GM19035 (cell line): Measurements from ENCODE around the gene EEF2.

ENCODE experiments used
- ATAC-seq: cut with Tn5 transposase; IDR thresholded peaks from one replicate; pipeline ENCODE4 v1.9.1; 2021; ENCODE audit not compliant: unreplicated experiment

Gene EEF2

DNA sequence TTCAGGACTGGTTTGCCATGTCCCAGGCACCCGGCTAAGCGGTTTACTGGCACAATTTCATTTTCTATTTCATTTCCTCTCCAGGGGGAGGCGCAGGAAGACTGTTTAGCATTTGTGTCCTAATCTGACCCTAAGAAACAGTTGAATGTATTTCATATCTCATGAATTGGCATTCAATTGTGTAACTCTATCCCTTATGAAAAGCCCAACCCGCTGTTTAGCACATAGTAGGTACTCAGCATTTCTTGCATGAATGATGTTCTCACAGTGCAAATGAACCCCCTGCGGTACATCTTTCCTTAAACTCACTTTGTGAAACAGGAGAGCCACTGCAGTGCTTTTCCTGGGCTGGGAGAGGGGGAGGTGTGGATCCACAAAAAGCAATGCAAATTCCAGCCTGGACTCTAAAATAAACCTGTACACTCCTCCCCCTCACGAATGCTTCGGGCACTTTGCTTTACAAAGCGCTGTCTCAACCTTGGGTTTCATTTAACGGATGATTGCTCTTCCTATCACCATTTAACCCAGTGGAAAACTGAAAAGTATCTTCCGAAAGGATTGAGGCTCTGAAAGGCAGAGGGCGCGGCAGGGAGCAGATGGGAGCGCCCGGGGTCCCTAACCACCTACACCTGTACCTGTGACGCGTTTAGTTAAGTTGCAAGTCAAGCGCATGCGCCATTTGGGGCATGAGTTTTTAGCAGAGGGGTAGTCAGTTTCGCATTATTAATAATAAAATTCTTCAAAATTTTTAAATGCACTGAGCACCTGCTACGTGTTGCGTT is 1.2 kb upstream of the EEF2 start:
- no peak for ATAC-seq

DNA sequence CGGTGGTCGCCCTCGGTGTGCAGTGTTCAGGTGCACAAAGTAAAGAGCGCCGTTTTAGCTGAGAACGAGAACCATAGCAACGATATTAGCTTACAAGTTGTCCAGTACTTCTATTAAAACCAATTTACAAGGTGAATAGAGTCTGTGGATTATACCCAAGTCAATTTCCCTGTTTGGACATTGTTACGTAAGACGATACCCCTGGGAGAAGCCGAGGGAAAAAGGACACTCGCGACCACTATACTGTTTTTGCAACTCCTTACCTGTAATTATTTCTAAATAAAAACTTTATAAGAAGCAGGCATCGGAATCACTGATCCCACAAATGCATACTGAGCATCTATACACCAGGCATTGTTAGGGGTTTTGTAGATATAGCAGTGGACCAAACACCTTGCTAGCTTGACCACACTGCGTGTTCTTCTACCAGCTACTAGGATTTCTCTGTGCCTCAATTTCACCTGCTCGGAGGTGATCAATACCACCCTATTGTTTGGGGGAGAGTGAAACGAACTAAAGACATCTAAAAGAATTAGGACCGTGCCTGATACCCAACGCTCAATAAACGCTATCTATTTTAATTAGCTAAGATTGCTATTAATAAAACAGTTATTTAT is 488 bp upstream of the EEF2 start:
- no peak for ATAC-seq

DNA sequence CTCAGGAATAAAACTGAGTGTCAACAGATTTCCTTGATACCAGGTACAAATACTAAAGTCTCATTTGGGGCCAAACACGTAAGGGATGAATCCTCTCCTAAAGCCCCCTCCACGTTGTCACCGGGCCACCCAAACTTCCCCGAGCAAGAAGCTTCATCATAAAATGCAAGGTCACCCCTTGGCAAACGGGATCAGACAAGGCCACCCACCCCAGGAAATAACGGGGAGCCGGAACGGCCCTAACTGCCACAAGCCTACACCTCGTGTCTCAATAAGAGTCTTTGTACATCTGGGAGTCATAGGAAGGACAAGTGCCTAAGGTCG is 717 bp downstream of the EEF2 start:
- no peak for ATAC-seq

- no peak for ATAC-seq
Measured at GRCh38 chr19:3983936-3984583, 1.2 kb downstream of the EEF2 start.

DNA sequence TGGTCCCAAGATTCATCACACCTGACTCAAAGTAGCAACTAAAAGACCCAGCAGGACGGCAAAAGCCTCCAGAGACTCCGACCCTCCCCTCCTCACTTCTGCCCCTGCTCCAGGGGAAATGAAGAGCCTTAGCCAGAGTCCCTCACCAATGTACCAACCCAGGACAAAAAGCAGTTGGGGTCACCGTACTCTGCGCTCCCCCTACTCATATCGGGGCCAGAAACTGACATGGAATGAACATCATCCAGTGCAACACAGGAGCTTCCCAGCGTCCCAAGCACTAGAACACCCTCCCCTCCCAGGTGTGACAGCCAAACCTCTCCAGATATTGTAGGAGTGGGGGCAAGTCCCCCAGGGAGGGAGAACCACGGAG is 1.7 kb downstream of the EEF2 start:
- ATAC-seq = no peak

DNA sequence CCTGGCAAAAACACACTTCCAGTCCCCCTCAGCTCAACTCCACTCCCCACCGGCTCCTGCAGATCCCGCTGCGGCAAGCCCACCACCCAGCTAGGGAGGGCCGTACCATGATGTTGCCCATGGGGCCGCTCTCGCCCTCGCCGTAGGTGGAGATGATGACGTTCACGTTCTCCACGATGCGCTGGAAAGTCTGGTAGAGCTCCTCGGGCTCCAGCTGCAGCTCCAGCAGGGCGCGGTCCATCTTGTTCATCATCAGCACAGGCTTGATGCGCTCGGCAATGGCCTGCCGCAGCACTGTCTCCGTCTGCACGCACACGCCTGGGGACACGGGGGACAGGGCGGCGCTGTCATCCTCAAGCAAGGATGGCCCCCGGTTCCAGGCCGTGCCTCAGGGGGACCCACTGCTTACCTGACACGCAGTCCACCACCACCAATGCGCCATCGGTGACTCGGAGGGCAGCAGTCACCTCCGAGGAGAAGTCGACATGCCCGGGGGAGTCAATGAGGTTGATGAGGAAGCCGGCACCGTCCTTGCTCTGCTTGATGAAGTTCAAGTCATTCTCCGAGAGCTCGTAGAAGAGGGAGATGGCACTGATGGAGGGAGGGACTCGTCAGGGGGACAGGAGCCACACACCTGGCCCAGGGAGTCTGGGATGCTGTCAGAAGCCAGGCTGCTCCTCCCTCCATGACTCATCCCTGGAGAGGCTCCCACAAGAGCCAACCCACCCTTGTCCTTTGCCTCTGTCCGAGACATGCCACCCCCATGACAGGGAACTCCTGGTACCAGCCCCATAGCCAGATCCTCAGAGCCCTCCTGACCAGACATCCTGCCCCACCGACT is 2.3 kb downstream of the EEF2 start:
- ATAC-seq = no peak

GRCh38 chr19:3981736-3982681 is 3.3 kb downstream of the EEF2 start:
- ATAC-seq = no peak

GRCh38 chr19:3981373-3981735 is 3.9 kb downstream of the EEF2 start:
- no peak for ATAC-seq

GRCh38 chr19:3980353-3981251 is 4.7 kb downstream of the EEF2 start:
- ATAC-seq = no peak

- no peak for ATAC-seq
Measured at GRCh38 chr19:3979674-3980352, 5.5 kb downstream of the EEF2 start.

DNA sequence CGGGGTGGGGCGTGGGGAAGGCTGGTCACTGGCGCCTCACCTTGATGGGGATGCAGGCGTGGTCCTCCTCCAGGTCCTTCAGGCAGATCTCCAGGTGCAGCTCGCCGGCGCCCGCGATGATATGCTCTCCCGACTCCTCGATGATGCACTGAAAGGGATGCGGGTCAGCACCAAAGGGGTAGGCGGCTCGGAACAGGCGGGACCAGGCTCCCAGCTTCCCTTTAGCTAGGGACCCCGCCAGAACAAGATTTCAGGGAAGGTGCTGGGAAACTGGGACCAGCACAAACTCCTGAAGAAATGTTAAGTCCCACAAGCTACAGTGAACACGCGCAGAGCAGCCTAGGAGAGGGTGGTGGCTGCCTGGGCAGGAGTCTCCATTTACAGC is 6.0 kb downstream of the EEF2 start:
- ATAC-seq = no peak

GRCh38 chr19:3978145-3978544 is 7.1 kb downstream of the EEF2 start:
- ATAC-seq = no peak

GRCh38 chr19:3977242-3978143 is 7.8 kb downstream of the EEF2 start:
- no peak for ATAC-seq

DNA sequence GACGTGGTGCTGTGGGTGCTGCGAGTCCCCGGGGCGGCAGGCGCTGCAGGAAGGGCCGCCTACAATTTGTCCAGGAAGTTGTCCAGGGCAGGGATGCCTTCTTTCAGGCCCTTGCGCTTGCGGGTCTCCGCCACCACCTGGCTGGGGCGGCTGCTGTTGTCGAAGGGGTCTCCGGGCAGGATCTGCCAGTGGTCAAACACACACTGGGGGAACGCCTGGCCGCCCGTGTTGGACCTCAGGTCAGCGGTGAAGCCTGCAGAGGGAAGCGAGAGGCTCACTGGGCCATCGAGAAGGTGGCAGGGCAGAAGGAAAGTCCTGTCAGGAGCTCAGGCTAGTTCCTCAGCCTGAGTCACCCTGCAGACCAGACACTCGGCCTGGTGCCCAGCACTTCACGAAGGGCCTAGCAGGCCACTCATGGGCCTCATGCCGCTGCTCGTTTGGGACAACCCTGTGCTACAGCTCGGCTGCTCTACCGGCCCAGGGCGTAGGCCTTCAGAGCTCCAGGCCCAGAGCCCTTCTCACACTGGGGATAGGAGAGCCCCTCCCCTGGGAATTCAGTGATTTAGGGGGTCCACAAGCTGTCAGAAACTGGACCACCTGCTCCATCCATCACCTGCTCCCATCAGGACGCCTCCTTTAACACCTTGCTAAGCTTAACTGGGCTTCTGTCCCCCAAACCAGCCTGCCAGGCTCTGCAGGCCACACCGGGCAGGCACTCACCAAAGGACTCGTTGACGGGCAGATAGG is 8.6 kb downstream of the EEF2 start:
- no peak for ATAC-seq

- ATAC-seq = no peak
Measured at GRCh38 chr19:3975637-3976087, 9.6 kb downstream of the EEF2 start.

- ATAC-seq = no peak
Measured at GRCh38 chr19:3975144-3975543, 10.1 kb downstream of the EEF2 start.
